ENCODE results near the gene NUCB2. TPM values are rescaled to one million over a fixed set of nuclear protein-coding genes. Genes with fewer than 3 reads are reported as not detected.
A peak's percentile ranks its signal among the peaks of the same experiment; 100 is the strongest.

The NUCB2 gene
- polyA plus RNA-seq, 3 donors, result 8.6 to 41.3 (median 31.4) TPM

- WGBS (ENCODE audit: insufficient coverage), result 83% methylated on average over 2 of the region's 6 CpGs
- no peaks in the 10 kb centered on the region for H3K36me3 Mint-ChIP-seq
- Histone ChIP-seq H3K27me3 (ENCODE audit: control insufficient read depth in 2 of 2, insufficient read depth in 2 of 2, low read length in 2 of 2) (no peaks in the 10 kb centered on the region), H3K9me3 (replicated peaks in 1 of 2; ENCODE audit: control insufficient read depth in 1 of 2, insufficient read depth in 1 of 2, low read length in 2 of 2) (no peaks in the 10 kb centered on the region), H4K20me1 (ENCODE audit: insufficient read depth, low read length) (no peaks in the 10 kb centered on the region), H3K4me1 (ENCODE audit: control insufficient read depth in 1 of 2, insufficient read depth in 2 of 2, low read length in 2 of 2) (peaks cover 32 to 48% of the 10 kb centered on the region in 2 donors), H3K27ac (ENCODE audit: low read depth in 1 of 2, low read length in 2 of 2) (no peak overlapping the region), H3K36me3 (replicated peaks in 1 of 2; ENCODE audit: control insufficient read depth in 1 of 2, insufficient read depth in 2 of 2, low read length in 2 of 2) (no peaks in the 10 kb centered on the region), H3K79me2 (ENCODE audit: insufficient read depth, low read length) (peaks cover 22% of the 10 kb centered on the region), H2AFZ (ENCODE audit: insufficient read depth, low read depth, low read length, poor library complexity, severe bottlenecking) (no peak overlapping the region), H3K4me3 (replicated peaks in 1 of 3; ENCODE audit: low read depth in 2 of 3, low read length in 3 of 3) (no peak overlapping the region), H3K9ac (ENCODE audit: insufficient read depth, low read length, poor library complexity, severe bottlenecking) (no peak overlapping the region), H3K4me2 (replicated peaks; ENCODE audit: extremely low read depth, low read length, poor library complexity, severe bottlenecking) (no peak overlapping the region)
- H3K27me3 Mint-ChIP-seq (ENCODE audit: low read depth in 3 of 3), result peaks cover 0 to 1% (median 1%) of the 10 kb centered on the region in 3 donors
- H3K4me3 Mint-ChIP-seq, result no peak overlapping the region
- intact Hi-C loops (cut with micrococcal nuclease), result no loop called here
- no peak overlapping the region for H3K27ac Mint-ChIP-seq
- DNase-seq, result no peak
- H3K9me3 Mint-ChIP-seq, result peaks cover 0 to 2% (median 0%) of the 10 kb centered on the region in 7 donors
- no peak for TF ChIP-seq CTCF (IDR thresholded peaks at IDR 0.05)
- peaks cover 52% of the 10 kb centered on the region for H3K4me1 Mint-ChIP-seq
Measured at GRCh38 chr11:17273211-17273610, 3.3 kb upstream of the NUCB2 start.

GRCh38 chr11:17273668-17274282 is 2.8 kb upstream of the NUCB2 start:
- no peak overlapping the region for H3K27ac ChIP-seq (ENCODE audit: low read depth in 1 of 2, low read length in 2 of 2)

More at GRCh38 chr11:17273668-17274282, 2.8 kb upstream of the NUCB2 start:
- intact Hi-C loops (cut with micrococcal nuclease), result no loop called here
- peaks cover 27 to 48% of the 10 kb centered on the region in 2 donors for H3K4me1 ChIP-seq (ENCODE audit: control insufficient read depth in 1 of 2, insufficient read depth in 2 of 2, low read length in 2 of 2)
- DNase-seq, result peak; percentile 59 to 71 (median 67)
- no peaks in the 10 kb centered on the region for H3K36me3 Mint-ChIP-seq
- H3K9me3 ChIP-seq (replicated peaks in 1 of 2; ENCODE audit: control insufficient read depth in 1 of 2, insufficient read depth in 1 of 2, low read length in 2 of 2), result no peaks in the 10 kb centered on the region
- 71% methylated on average over 4 of the region's 5 CpGs for WGBS (ENCODE audit: insufficient coverage)
- H3K9me3 Mint-ChIP-seq, result peaks cover 0 to 2% (median 0%) of the 10 kb centered on the region in 7 donors
- H3K4me1 Mint-ChIP-seq, result peaks cover 50% of the 10 kb centered on the region
- no peaks in the 10 kb centered on the region for H3K36me3 ChIP-seq (replicated peaks in 1 of 2; ENCODE audit: control insufficient read depth in 1 of 2, insufficient read depth in 2 of 2, low read length in 2 of 2)
- H3K9ac ChIP-seq (ENCODE audit: insufficient read depth, low read length, poor library complexity, severe bottlenecking), result no peak overlapping the region
- H3K27me3 ChIP-seq (ENCODE audit: control insufficient read depth in 2 of 2, insufficient read depth in 2 of 2, low read length in 2 of 2), result no peaks in the 10 kb centered on the region
- no peak overlapping the region for H3K4me2 ChIP-seq (replicated peaks; ENCODE audit: extremely low read depth, low read length, poor library complexity, severe bottlenecking)
- no peak for TF ChIP-seq CTCF (IDR thresholded peaks at IDR 0.05)
- peaks cover 0 to 1% (median 1%) of the 10 kb centered on the region in 3 donors for H3K27me3 Mint-ChIP-seq (ENCODE audit: low read depth in 3 of 3)
- no peak overlapping the region for H3K4me3 Mint-ChIP-seq
- H2AFZ ChIP-seq (ENCODE audit: insufficient read depth, low read depth, low read length, poor library complexity, severe bottlenecking), result peak overlapping the region; percentile 48
- H3K79me2 ChIP-seq (ENCODE audit: insufficient read depth, low read length), result peaks cover 27% of the 10 kb centered on the region
- H3K4me3 ChIP-seq (replicated peaks in 1 of 3; ENCODE audit: low read depth in 2 of 3, low read length in 3 of 3), result no peak overlapping the region
- H3K27ac Mint-ChIP-seq, result peak overlapping the region in 1 of 7 donors; percentile 42
- no peaks in the 10 kb centered on the region for H4K20me1 ChIP-seq (ENCODE audit: insufficient read depth, low read length)

All from CD14-positive monocyte (primary cell).